ENCODE measurements around the gene GDF9. TPM values are rescaled to one million over a fixed set of nuclear protein-coding genes. Genes with fewer than 3 reads are reported as not detected.

Gene GDF9
- total RNA-seq, 4 donors from 2014 or later = 0.23 to 0.37 (median 0.31) TPM; not detected in 1

- WGBS, 2 donors (ENCODE audit: low coverage in 1 of 2) = 51 to 100% methylated on average over 1 to 18 of the region's 43 CpGs
- Histone ChIP-seq H3K9me3 (no peaks in the 10 kb centered on the region), H3K27ac (no peak overlapping the region), H3K4me3 (peak overlapping the region in 1 of 2 donors; percentile 28), H3K27me3 (peaks cover 12% of the 10 kb centered on the region), H3K4me1 (peaks cover 0 to 46% (median 11%) of the 10 kb centered on the region in 3 donors), H3K36me3 (peaks cover 0 to 23% of the 10 kb centered on the region in 2 donors)
- ATAC-seq = no peak
- TF ChIP-seq EP300 (IDR thresholded peaks at IDR 0.05) (no peak), POLR2A (IDR thresholded peaks at IDR 0.05) (no peak)
These were observed 40.4 kb downstream of the GDF9 start for GRCh38 chr5:132825834-132826391.

GRCh38 chr5:132825033-132825833, 41.0 kb downstream of the GDF9 start:
- Histone ChIP-seq H3K27ac (no peak overlapping the region), H3K4me3 (peak overlapping the region in 1 of 2 donors; percentile 28), H3K27me3 (peaks cover 12% of the 10 kb centered on the region), H3K36me3 (peaks cover 0 to 23% of the 10 kb centered on the region in 2 donors), H3K4me1 (peaks cover 0 to 42% (median 9%) of the 10 kb centered on the region in 3 donors), H3K9me3 (no peaks in the 10 kb centered on the region)
- no peak for TF ChIP-seq POLR2AphosphoS5 (IDR thresholded peaks at IDR 0.05)
- no peak for TF ChIP-seq POLR2A (IDR thresholded peaks at IDR 0.05)
- no peak for TF ChIP-seq CTCF (IDR thresholded peaks at IDR 0.05)
- no peak for TF ChIP-seq EP300 (IDR thresholded peaks at IDR 0.05)
- 94% methylated on average over 9 of the region's 71 CpGs; no CpG with 5 or more reads in 1 of the 2 donors for WGBS, 2 donors (ENCODE audit: low coverage in 1 of 2)
- ATAC-seq = no peak

DNA sequence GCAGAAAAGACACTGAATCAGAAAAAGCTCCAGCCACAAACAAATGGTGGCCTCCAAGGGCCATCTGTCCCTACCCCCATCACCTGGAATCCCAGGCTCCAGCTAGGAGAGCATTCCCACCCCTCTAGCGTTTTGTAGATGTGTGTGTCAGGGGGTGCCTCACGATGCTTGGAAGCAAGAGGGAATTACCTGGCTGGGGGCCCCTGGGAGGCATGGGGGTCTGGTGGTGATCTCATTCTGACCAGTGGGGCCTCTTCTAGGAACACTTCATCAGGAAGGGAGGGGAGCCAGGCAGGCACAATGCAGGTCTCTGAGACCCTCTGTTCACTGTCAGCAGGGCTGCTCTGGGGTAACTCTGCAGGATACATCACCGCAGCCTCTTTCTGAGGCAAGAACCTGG, 41.8 kb downstream of the GDF9 start:
- Histone ChIP-seq H3K36me3 (peaks cover 0 to 23% of the 10 kb centered on the region in 2 donors), H3K27me3 (peaks cover 15% of the 10 kb centered on the region), H3K27ac (no peak overlapping the region), H3K4me3 (no peak overlapping the region), H3K9me3 (no peaks in the 10 kb centered on the region), H3K4me1 (peaks cover 0 to 45% (median 6%) of the 10 kb centered on the region in 3 donors)
- TF ChIP-seq POLR2A (IDR thresholded peaks at IDR 0.05) (no peak), POLR2AphosphoS5 (IDR thresholded peaks at IDR 0.05) (no peak), EP300 (IDR thresholded peaks at IDR 0.05) (no peak), CTCF (IDR thresholded peaks at IDR 0.05) (no peak)
- no peak for ATAC-seq
- 83% methylated on average over 1 of the region's 3 CpGs; no CpG with 5 or more reads in 1 of the 2 donors for WGBS, 2 donors (ENCODE audit: low coverage in 1 of 2)

DNA sequence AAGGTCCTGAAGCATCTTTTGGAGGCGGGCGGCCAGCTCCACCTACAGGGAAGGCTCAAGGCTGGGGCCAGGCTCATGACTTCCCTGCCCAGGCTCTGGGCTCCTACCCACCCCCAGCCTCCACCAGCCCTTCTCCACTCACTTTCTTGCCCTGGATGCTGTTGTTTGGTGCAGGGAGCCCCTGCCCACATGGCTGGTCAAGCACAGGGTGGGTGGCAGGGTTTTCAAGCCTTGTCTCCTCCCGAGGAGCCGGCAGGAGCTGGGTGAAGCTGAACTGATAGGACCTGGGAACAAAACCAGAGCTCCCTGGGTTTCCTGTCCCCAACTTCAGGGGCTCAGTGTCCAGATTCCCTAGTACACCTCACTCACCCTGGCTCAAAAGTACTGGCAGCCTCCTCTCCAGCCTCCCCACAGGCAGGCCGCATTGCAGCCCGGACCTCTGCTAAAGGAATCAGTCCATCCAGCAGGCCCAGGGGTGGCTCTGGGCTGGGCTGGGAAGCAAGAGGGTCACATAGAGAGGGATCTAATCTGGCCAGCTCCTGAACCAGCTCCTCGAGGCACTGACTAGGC, 42.7 kb downstream of the GDF9 start:
- no peak for ATAC-seq
- 80% methylated on average over 1 of the region's 7 CpGs; no CpG with 5 or more reads in 1 of the 2 donors for WGBS, 2 donors (ENCODE audit: low coverage in 1 of 2)
- Histone ChIP-seq H3K4me1 (peaks cover 0 to 38% (median 4%) of the 10 kb centered on the region in 3 donors), H3K36me3 (peaks cover 0 to 23% of the 10 kb centered on the region in 2 donors), H3K27me3 (peaks cover 23% of the 10 kb centered on the region), H3K27ac (peak overlapping the region in 2 of 4 donors; percentile 3 to 60), H3K9me3 (no peaks in the 10 kb centered on the region), H3K4me3 (peak overlapping the region in 1 of 2 donors; percentile 40)
- TF ChIP-seq EP300 (IDR thresholded peaks at IDR 0.05) = no peak
- TF ChIP-seq POLR2A (IDR thresholded peaks at IDR 0.05) = no peak
- TF ChIP-seq CTCF (IDR thresholded peaks at IDR 0.05) = peak in 1 of 4 experiments; percentile 5
